22Rv1 (cell line): ENCODE measurements around the gene SNUPN.

Experiments
- H3K27ac ChIP-seq: fragments of 450-650 bp; 2 replicates; pipeline ENCODE4 v1.5.1; 2017
- CTCF ChIP-seq: fragments of 450-650 bp; IDR thresholded peaks from 2 replicates; pipeline ENCODE4 v1.5.1; 2017; ENCODE audit warnings: mild to moderate bottlenecking
- ZFX ChIP-seq: fragments of 450-650 bp; IDR thresholded peaks from 2 replicates; pipeline ENCODE4 v1.6.1; 2017; ENCODE audit warnings: antibody characterized with exemption, borderline replicate concordance

SNUPN gene

DNA sequence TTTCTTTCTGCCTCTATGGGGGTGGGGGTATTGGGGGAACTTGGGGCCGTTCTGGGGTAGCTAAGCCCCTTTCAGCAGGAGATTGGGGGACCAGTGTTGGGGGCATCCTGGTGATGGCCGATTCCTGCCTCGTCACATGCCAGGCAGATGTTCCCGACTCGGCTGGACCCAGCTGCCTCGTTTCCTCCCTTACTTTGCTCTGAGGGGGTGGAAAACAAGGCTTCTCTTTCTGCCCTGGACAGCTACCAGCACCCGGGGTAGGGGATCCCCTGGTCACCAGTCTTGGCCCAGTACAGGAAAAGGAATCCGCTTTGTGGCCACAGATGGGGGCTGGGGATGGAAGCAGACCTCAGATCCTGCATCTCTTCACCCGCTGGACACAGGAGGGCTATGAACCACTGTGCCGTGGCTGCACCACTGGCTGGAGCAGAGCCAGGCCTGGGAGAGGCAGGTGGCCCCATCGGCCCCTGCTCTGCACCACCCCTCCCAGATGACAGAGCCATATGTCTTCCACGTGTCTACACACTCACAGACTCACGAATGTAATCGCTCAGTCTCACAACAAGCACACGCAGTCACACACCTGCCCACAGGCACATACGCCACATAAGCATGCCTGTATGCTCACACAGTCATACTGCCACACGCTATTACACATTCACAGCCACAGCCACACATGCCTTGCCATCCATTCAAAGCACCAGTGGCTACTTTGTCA lies 34.6 kb upstream of the SNUPN start:
- H3K27ac ChIP-seq, result no peak overlapping the region
- TF ChIP-seq ZFX (no peak), CTCF (no peak)

DNA sequence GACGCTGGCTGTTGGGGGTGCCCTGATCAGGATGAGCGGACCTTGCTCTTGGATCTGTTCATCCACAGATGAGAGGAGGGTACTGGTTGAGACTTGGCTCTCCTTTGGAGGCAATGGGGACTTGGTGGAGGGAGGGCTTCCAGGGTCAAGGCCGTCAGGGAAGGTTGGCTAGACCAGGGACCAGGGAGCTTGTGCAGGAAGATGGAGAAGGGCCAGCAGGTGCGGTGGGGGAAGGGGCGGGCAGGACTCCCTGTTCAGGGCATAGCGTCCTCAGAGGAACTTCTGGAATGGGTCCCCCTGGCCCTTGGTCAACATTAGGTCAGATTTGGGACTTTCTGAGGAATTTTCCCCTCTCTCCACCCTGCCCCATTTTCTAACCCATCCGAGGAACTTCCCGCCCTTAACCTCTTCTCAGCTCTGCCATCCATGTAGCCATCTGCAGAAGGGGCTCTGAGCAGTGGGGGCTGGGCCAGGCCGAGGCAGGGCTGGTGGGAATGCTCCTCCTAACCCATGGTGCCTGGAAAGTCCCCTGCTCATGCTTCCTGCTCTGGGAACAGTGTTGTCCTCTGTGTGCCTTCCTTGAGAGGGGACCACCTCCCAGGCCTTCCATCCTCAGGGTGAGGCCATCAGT lies 33.7 kb upstream of the SNUPN start:
- TF ChIP-seq CTCF, result no peak
- TF ChIP-seq ZFX, result no peak
- no peak overlapping the region for H3K27ac ChIP-seq

DNA sequence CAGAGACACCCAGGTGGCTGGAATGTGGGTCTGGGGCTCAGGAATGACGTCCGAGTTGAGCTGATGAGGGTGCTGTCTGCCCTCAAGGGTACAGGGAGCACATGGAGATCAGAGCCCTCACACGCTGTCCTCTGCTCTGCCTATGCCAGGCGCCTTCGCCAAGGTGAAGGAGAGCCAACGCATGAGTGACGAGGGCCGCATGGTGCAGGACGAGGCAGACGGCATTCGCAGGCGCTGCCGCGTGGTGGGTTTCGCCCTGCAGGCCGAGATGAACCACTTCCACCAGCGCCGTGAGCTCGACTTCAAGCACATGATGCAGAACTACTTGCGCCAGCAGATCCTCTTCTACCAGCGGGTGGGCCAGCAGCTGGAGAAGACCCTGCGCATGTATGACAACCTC lies 31.3 kb upstream of the SNUPN start:
- H3K27ac ChIP-seq, result no peak overlapping the region
- TF ChIP-seq ZFX, result no peak
- no peak for TF ChIP-seq CTCF

- no peak for TF ChIP-seq ZFX
- no peak for TF ChIP-seq CTCF
Observed at GRCh38 chr15:75656331-75656730, 30.8 kb upstream of the SNUPN start.

DNA sequence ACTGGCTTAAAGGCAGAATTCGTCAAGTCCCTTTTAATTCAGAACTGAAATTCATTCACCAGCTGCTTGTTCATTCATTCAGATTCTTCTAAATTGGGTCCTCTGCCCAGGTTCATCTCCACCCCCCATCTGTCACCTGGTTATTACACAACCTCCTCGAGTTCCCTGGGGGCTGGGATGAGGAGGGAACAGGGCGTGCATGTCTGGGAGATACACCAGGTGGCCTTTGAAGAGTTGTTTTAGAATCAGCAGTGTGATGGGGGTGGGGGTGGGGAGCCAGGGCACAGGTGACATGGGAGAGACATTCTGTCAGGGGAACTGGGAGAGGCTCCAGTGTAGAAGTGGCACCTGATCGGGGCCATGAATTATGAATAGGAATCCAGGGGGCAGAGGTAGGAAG lies 30.4 kb upstream of the SNUPN start:
- TF ChIP-seq CTCF, result no peak
- TF ChIP-seq ZFX, result no peak
- H3K27ac ChIP-seq, result no peak overlapping the region

More at GRCh38 chr15:75656331-75656730, 30.8 kb upstream of the SNUPN start:
- no peak overlapping the region for H3K27ac ChIP-seq

DNA sequence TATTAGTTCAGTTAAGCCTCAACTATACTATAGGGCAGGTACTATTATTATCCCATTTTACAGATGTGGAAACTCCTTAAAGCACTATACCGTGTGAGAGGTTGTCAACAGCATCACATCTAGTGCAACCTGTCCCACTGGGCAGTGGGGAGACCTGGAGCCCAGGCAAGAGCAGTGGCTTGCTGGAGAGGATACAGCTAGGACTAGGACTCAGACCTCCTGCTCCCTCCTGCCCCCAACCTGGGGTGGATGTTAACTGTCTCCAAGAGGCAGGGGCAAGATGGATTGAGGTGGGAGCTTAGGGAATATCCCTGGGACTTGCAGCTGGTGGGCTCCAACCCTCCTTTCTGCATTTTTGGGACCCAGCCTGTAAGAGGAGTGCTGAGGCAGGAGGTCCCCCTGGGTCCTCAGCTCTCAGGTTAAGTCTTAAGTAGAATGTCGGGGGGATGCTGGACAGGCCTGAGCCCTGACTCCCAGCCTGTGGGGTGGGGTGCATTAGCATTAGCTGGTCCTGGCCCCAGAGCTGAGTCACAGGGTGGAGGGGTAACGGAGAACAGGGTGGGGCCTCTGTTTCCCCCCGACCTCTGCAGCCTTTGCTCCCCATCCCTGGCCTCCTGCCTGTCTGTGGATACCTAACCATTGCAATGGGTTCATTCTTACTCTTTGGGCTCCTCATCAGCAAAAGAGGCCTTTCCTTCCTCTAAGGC lies 28.8 kb upstream of the SNUPN start:
- TF ChIP-seq ZFX, result no peak
- TF ChIP-seq CTCF, result no peak

More for the DNA sequence above, 28.8 kb upstream of the SNUPN start:
- no peak overlapping the region for H3K27ac ChIP-seq
